Tibial nerve (tissue), 3 donors: Measurements from ENCODE around the gene HOXB4.

ENCODE experiments used
- CTCF ChIP-seq, 5 experiments: fragments of 200-600 bp in 3 of 5; fragments of 450-650 bp in 2 of 5; sonication (generic) in 3 of 5; IDR thresholded peaks; one replicate each; pipeline ENCODE4 v1.5.1; 2016 to 2019; ENCODE audit warnings: antibody characterized with exemption in 5 of 5, mild to moderate bottlenecking in 3 of 5, moderate library complexity in 2 of 5
- POLR2A ChIP-seq, 2 donors: fragments of 450-650 bp; IDR thresholded peaks; one replicate each; pipeline ENCODE4 v1.6.1; 2017; ENCODE audit warnings: antibody characterized with exemption in 2 of 2, mild to moderate bottlenecking in 2 of 2, moderate library complexity in 2 of 2

- TF ChIP-seq CTCF (IDR thresholded peaks at IDR 0.05) = no peak
- no peak for TF ChIP-seq POLR2A (IDR thresholded peaks at IDR 0.05)
Measured at GRCh38 chr17:48540213-48540612, 37.9 kb downstream of the HOXB4 start.
